Tibial nerve (tissue), 4 donors: ENCODE results near the gene ANO8.

ENCODE experiments used
- CTCF ChIP-seq, 5 experiments: fragments of 200-600 bp in 3 of 5; fragments of 450-650 bp in 2 of 5; sonication (generic) in 3 of 5; IDR thresholded peaks; one replicate each; pipeline ENCODE4 v1.5.1; 2016 to 2019; ENCODE audit warnings: antibody characterized with exemption in 5 of 5, mild to moderate bottlenecking in 3 of 5, moderate library complexity in 2 of 5
- EP300 ChIP-seq, 2 donors: sonication (generic); formaldehyde crosslinking; IDR thresholded peaks; one replicate each; pipeline ENCODE4 v1.6.1; 2017; ENCODE audit warnings: antibody characterized with exemption in 2 of 2, mild to moderate bottlenecking in 1 of 2
- POLR2A ChIP-seq, 2 donors: fragments of 450-650 bp; IDR thresholded peaks; one replicate each; pipeline ENCODE4 v1.6.1; 2017; ENCODE audit warnings: antibody characterized with exemption in 2 of 2, mild to moderate bottlenecking in 2 of 2, moderate library complexity in 2 of 2

GRCh38 chr19:17370026-17370587 is 35.5 kb upstream of the ANO8 start:
- no peak for TF ChIP-seq CTCF (IDR thresholded peaks at IDR 0.05)
- TF ChIP-seq POLR2A (IDR thresholded peaks at IDR 0.05) = no peak
- peak in 1 of 2 donors; percentile 63 for TF ChIP-seq EP300 (IDR thresholded peaks at IDR 0.05)
